GM19455 (cell line): ENCODE data around the gene ERVV-1.
"Not testable (repeated sequence)": the region's sequence is repeated elsewhere in the genome, so short reads cannot be mapped to it uniquely, and the experiment has no call there.

Source experiments
- ATAC-seq: cut with Tn5 transposase; IDR thresholded peaks from one replicate; pipeline ENCODE4 v1.9.1; 2021; ENCODE audit not compliant: unreplicated experiment

Gene ERVV-1

DNA sequence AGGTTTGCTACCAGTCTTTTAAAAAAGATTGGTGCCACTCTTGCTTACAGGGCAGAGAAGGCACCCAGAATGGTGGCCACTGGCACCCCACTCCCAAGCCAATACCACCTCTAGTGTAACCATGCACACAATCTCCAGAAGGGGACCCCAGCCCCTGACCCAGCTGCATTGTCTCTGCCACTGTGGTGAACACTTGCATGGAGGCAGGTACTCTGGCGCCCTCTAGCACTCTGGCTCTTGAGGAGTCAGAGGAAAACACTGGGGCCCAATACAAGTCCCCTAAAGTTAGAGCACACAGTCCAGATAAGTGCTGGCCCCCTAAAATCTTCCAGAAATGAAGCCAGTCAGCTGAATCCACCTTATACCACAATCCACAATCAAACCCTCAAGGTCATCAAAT is 6.0 kb downstream of the ERVV-1 start:
- no peak for ATAC-seq

DNA sequence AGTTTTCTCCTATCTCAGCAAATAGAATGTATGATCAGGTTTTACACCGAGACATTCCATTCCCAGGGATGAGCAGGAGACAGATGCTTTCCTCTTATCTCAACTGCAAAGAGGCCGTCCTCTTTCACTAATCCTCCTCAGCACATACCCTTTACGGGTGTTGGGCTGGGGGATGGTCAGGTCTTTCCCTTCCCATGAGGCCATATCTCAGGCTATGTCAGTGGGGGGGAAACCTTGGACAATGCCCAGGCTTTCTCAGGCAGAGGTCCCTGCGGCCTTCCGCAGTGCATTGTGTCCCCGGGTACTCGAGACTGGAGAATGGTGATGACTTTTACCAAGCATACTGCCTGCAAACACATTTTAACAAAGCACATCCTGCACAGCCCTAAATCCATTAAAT is 14.6 kb downstream of the ERVV-1 start:
- ATAC-seq: not testable (repeated sequence)

GRCh38 chr19:53034054-53034453 is 20.3 kb downstream of the ERVV-1 start:
- ATAC-seq: no peak

GRCh38 chr19:53034948-53035675 is 21.4 kb downstream of the ERVV-1 start:
- ATAC-seq: no peak

DNA sequence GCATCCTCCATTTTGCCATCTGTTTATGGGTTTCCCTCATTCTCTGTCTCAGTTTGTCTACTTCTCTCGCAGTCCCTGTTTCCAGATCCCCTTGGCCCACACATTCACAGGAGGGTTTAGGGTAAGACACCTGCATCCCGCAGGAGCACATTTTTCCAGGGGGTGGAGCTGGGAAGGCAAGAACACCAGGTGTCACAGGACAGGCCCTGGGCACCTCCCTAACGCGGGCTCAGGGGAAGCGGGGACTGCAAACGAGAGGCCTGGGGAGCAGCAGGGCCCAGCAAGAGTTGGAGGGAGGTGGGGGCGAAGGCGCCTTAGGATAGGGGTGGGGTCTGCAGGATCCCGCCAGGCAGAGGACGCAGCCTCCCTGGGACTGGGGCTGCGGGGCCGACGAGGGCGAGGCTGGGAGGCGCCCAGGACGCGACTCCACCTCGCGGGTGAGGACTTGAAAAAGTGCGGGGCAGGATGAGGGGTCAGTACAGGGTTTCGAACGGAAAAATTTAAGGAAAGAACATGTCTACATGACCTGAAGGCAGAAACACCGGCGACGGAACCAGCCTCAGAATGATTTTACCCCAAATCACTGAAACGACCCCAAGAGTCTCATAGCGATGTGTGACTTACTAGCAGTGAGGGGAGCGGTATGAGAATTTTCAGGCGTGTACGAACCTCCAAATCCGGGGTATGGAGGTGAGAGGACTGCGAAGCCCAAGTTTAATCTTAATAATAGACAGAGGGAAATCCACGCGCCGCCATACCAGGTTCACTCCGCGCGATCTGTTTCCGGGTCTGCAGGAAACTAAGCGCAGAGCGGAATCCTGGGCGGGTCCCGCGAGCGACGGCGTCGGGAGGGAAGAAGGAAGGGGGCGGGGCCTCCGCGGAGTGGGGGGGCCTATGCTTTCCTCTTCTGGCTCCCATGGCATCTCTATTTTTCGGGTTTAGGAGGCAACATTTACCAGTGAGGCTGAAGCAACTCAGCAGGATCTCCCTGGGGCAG is 23.7 kb downstream of the ERVV-1 start:
- no peak for ATAC-seq

DNA sequence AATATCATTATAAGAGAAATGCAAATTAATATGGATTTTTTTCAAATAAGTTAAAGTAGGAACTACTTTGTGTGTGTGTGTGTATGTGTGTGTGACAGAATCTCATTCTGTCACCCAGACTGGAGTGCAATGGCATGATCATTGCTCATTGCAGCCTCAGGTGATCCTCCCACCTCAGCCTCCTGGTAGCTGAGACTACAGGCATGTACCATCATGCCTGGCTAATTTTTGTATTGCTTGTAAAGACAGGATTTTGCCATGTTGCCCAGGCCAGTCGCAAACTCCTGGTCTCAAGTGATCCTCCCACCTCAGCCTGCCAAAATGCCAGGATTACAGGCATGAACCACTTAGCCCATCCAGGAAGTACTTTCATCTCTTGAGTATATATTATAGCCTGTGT is 27.6 kb downstream of the ERVV-1 start:
- ATAC-seq: no peak

DNA sequence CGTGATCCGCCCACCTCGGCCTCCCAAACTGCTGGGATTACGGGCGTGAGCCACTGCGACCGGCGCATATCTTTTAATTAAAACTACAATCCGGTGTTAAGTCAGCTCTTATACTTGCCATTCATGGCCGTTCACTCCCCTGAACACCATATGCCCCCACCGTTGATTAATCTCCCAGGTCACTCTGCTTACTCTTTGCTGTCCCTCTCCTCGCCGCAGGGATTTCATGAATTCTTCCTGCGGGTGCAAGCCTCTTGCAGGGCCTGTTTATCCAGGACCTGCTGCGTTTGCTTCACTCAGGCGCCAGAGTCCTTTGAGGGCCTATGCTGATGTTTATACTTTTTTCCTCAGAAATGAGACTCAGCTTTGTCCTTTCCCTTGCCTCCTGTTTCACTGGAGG is 31.8 kb downstream of the ERVV-1 start:
- no peak for ATAC-seq

GRCh38 chr19:53047379-53047778 is 33.7 kb downstream of the ERVV-1 start:
- ATAC-seq: no peak

- no peak for ATAC-seq
These were observed 41.4 kb downstream of the ERVV-1 start for GRCh38 chr19:53055117-53055516.

DNA sequence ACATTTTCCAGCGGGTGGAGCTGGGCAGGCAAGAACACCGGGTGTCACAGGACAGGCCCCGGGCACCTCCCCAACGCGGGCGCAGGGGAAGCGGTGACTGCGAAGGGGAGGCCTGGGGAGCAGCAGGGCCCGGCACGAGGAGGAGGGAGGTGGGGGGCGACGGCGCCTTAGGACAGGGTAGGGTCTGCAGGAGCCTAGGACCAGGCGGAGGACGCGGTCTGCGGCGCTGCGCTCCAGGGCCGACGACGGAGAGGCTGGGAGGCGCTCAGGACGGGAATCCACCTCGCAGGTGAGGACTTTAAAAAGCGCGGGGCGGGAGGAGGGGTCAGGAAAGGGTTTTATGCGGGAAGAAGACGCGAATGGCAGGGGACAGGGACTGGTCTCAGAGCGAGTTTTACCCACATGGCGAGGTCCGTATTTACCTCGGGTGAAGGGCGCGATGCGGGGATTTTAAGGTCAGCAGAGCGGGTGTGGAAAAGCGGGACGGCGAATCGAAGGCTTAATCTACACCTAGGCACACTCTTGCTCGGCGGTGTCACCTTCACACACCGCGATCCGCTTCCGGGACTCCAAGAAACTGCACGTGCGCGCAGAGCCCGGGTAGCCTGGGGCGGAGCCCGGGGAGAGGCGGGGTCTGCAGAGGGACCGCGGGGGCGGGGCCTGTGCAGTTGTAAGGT is 44.3 kb downstream of the ERVV-1 start:
- ATAC-seq: no peak
